HepG2 (cell line): Measurements from ENCODE around the gene COMP. TPM values are rescaled to one million over a fixed set of nuclear protein-coding genes. Genes with fewer than 3 reads are reported as not detected.

Experiments
- AFF4 ChIP-seq: sonication (generic); formaldehyde crosslinking; IDR thresholded peaks from 2 replicates; pipeline ENCODE4 v1.4.0; 2020; ENCODE audit warnings: missing genetic modification reagents
- MLLT10 ChIP-seq: sonication (generic); formaldehyde crosslinking; IDR thresholded peaks from 2 replicates; pipeline ENCODE4 v1.4.0; 2020; ENCODE audit warnings: missing genetic modification reagents
- MTA3 ChIP-seq: sonication (generic); formaldehyde crosslinking; IDR thresholded peaks from 2 replicates; pipeline ENCODE4 v1.4.0; 2020; ENCODE audit warnings: missing genetic modification reagents
- NR1H2 ChIP-seq: sonication (generic); formaldehyde crosslinking; IDR thresholded peaks from 2 replicates; pipeline ENCODE4 v1.8.1; 2022; ENCODE audit warnings: low read depth, missing genetic modification reagents, borderline replicate concordance
- RERE ChIP-seq: IDR thresholded peaks from 2 replicates; pipeline ENCODE4 v1.6.1; 2016; ENCODE audit warnings: low read depth, missing genetic modification reagents, missing compliant biosample characterization
- SCMH1 ChIP-seq: sonication (generic); formaldehyde crosslinking; IDR thresholded peaks from 2 replicates; pipeline ENCODE4 v1.9.0; 2021; ENCODE audit warnings: missing genetic modification reagents, mild to moderate bottlenecking, borderline replicate concordance
- ZEB1 ChIP-seq: IDR thresholded peaks from 2 replicates; pipeline ENCODE4 v1.6.1; 2012; ENCODE audit warnings: mild to moderate bottlenecking, low read depth, inconsistent platforms; ENCODE audit not compliant: insufficient replicate concordance
- ZNF280D ChIP-seq: sonication (generic); formaldehyde crosslinking; IDR thresholded peaks from 2 replicates; pipeline ENCODE4 v1.5.1; 2020; ENCODE audit warnings: mild to moderate bottlenecking, missing genetic modification reagents
- ZNF773 ChIP-seq: sonication (generic); formaldehyde crosslinking; IDR thresholded peaks from 2 replicates; pipeline ENCODE4 v1.4.0; 2020; ENCODE audit warnings: missing genetic modification reagents, borderline replicate concordance
- polyA plus RNA-seq, 8 experiments: library from polyadenylated mRNA; depleted of rRNA in 3 of 8; stranded (reverse) in 7 of 8; unstranded in 1 of 8; fragments of >200 nt; fragmentation: Illumina TruSeq in 4 of 8; extraction: Trizol in 4 of 8; gene quantifications; 2 replicates each; pipeline versions ENCODE4 v1.2.1 to v1.2.3, GENCODE V29; 2011 to 2016; ENCODE audit warnings: low read depth in 4 of 8, missing spikeins in 1 of 8, mixed read lengths in 1 of 8; ENCODE audit not compliant: insufficient read depth in 1 of 8
- total RNA-seq, 5 experiments: library from RNA; depleted of rRNA; stranded (reverse); fragments of >200 nt; fragmentation: Illumina TruSeq; extraction: Trizol; gene quantifications; 2 replicates each; pipeline ENCODE4 v1.2.3, GENCODE V29; 2016; ENCODE audit warnings: low read depth in 1 of 5
- TF ChIP-seq, protein P1 (sequence below): IDR thresholded peaks from 2 replicates; pipeline ENCODE4 v1.6.1; 2012; ENCODE audit warnings: inconsistent platforms
- TF ChIP-seq, protein P2 (sequence below): sonication (generic); formaldehyde crosslinking; IDR thresholded peaks from 2 replicates; pipeline ENCODE4 v1.4.0; 2020; ENCODE audit warnings: missing genetic modification reagents

The COMP gene
- total and polyA plus RNA-seq, 2 of the 13 experiments (the other 11 are each of a cell fraction or from before 2014, with no cell fraction given): 0.04 to 0.13 TPM

- no peak for TF ChIP-seq AFF4 (CRISPR knock-in tag)
- TF ChIP-seq, protein P1, sequence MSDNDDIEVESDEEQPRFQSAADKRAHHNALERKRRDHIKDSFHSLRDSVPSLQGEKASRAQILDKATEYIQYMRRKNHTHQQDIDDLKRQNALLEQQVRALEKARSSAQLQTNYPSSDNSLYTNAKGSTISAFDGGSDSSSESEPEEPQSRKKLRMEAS: no peak; the same call in 1 of the 2 replicates
- no peak for TF ChIP-seq SCMH1 (CRISPR knock-in tag)
- no peak for TF ChIP-seq RERE (CRISPR knock-in tag)
- TF ChIP-seq MLLT10 (CRISPR knock-in tag): no peak
- no peak for TF ChIP-seq ZNF773
- TF ChIP-seq NR1H2: no peak
- TF ChIP-seq, protein P2, sequence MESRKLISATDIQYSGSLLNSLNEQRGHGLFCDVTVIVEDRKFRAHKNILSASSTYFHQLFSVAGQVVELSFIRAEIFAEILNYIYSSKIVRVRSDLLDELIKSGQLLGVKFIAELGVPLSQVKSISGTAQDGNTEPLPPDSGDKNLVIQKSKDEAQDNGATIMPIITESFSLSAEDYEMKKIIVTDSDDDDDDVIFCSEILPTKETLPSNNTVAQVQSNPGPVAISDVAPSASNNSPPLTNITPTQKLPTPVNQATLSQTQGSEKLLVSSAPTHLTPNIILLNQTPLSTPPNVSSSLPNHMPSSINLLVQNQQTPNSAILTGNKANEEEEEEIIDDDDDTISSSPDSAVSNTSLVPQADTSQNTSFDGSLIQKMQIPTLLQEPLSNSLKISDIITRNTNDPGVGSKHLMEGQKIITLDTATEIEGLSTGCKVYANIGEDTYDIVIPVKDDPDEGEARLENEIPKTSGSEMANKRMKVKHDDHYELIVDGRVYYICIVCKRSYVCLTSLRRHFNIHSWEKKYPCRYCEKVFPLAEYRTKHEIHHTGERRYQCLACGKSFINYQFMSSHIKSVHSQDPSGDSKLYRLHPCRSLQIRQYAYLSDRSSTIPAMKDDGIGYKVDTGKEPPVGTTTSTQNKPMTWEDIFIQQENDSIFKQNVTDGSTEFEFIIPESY: no peak
- TF ChIP-seq ZEB1: peak; percentile 84
- TF ChIP-seq MTA3 (CRISPR knock-in tag): no peak
- TF ChIP-seq ZNF280D (CRISPR knock-in tag): no peak
Observed at GRCh38 chr19:18798384-18799352, 7.6 kb upstream of the COMP start (continued).
